SK-N-SH treated with all-trans-retinoic acid at 6 μM for 48 hours (cell line): ENCODE results near the gene TXN2.

Experiments used
- CSDC2 ChIP-seq: fragments of 250-450 bp; sonication (Bioruptor Pico); IDR thresholded peaks from 2 replicates; pipeline ENCODE4 v1.5.0; 2020; ENCODE audit warnings: mild to moderate bottlenecking, moderate library complexity
- ZNF8 ChIP-seq: fragments of 450-650 bp; formaldehyde crosslinking; IDR thresholded peaks from 2 replicates; pipeline ENCODE4 v1.5.0; 2020; ENCODE audit warnings: mild to moderate bottlenecking, moderate library complexity

GRCh38 chr22:36466258-36466657 lies 15.2 kb downstream of the TXN2 start:
- TF ChIP-seq ZNF8 (no peak), CSDC2 (CRISPR knock-in tag) (no peak)
